ENCODE results near the gene IRAK3.

DNA sequence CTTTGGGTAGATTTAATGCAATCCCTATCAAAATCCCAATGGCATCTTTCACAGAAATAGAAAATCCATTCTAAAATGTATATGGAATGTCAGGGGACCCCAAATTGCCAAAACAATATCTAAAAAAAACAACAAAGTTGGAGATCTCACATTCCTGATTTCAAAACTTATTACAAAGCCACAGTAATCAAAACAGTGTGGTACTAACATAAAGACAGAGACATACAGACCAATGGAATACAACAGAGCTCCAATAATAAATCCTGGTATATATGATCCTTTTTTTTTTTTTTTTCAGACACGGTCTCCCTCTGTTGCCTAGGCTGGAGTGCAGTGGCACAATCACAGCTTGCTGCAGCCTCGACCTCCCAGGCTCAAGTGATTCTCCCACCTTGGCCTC is 23.9 kb upstream of the IRAK3 start:
- TF ChIP-seq, protein P1, sequence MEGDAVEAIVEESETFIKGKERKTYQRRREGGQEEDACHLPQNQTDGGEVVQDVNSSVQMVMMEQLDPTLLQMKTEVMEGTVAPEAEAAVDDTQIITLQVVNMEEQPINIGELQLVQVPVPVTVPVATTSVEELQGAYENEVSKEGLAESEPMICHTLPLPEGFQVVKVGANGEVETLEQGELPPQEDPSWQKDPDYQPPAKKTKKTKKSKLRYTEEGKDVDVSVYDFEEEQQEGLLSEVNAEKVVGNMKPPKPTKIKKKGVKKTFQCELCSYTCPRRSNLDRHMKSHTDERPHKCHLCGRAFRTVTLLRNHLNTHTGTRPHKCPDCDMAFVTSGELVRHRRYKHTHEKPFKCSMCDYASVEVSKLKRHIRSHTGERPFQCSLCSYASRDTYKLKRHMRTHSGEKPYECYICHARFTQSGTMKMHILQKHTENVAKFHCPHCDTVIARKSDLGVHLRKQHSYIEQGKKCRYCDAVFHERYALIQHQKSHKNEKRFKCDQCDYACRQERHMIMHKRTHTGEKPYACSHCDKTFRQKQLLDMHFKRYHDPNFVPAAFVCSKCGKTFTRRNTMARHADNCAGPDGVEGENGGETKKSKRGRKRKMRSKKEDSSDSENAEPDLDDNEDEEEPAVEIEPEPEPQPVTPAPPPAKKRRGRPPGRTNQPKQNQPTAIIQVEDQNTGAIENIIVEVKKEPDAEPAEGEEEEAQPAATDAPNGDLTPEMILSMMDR (IDR thresholded peaks at IDR 0.05): no peak
- no peak for TF ChIP-seq POLR2A (IDR thresholded peaks at IDR 0.05)
- no peak for TF ChIP-seq EP300 (IDR thresholded peaks at IDR 0.05)
- no peak for TF ChIP-seq POLR2AphosphoS5 (IDR thresholded peaks at IDR 0.05)

All from gastroesophageal sphincter (tissue), 3 donors.